Activated CD4-positive, alpha-beta T cell treated with anti-CD3 and anti-CD28 coated beads for 4 hours (primary cell): ENCODE results near the gene DDIAS.

Experiments
- DNase-seq, 2 donors: peaks; one replicate each; pipeline ENCODE4 v3.0.0-alpha.2; 2020

The DDIAS gene

GRCh38 chr11:82974851-82975250, 73.3 kb downstream of the DDIAS start:
- DNase-seq: no peak

- DNase-seq: no peak
These were observed 74.3 kb downstream of the DDIAS start for GRCh38 chr11:82975882-82976281.

- DNase-seq: no peak
These were observed 75.2 kb downstream of the DDIAS start for GRCh38 chr11:82976786-82977185.

- no peak for DNase-seq
These were observed 77.0 kb downstream of the DDIAS start for GRCh38 chr11:82978422-82979099.

DNA sequence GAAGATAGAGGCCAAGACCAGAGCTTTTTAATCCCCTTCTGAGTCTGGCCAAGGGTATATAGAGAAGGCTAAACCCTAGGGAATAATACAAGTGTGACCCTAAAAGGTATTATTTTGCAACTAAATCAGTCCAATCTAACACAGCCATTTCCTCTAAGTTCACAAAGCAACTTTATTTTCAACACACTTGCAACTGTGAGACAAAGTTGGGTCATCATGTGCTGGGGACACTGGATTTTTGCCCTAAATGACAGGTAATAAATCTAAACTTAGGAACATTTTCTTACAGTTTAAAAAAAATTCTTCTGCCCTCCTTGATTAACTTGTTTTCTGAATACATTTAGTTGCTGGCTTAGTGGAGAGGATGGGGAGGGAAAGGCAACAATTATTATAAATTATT, 78.3 kb downstream of the DDIAS start:
- no peak for DNase-seq

DNA sequence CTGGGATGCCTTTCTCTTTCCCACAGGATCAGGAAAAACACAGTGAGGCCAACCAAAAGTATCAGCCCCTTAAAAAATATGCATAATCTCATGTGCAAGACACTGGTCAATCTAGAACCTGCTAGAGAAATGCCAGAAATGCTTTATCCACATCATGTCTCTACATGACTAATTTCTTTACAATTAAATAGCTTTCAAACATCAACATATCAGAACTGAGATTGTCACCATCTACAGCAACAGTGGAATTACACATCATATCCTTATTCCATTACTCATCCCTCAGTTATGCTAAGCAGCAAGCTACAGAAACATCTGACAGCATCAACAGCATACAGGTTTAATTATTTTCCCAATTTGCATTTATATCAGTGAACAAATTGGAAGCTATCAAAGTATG, 78.8 kb downstream of the DDIAS start:
- no peak for DNase-seq

DNA sequence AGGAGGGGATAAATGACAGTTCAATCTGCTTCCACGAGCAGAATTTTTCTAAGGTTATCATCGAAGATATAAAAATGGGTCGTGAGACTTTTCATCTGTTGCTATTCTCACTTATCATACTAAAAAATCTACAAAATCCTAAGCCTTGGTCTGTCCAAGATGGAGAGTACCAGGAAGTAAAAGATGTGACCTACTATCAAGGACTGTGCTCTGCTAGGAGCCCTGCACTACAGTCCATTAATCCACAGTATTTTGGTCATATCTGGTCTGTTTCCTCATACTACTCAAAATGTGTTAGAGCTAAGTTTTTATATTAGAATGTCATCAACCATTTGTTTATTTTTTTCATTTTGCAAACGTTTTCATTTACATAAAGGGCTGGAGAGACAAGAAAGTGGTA, 79.4 kb downstream of the DDIAS start:
- no peak for DNase-seq

- no peak for DNase-seq
These were observed 80.3 kb downstream of the DDIAS start for GRCh38 chr11:82981852-82982251.
